Daoy (cell line): ENCODE measurements around the gene PIWIL4. TPM values are rescaled to one million over a fixed set of nuclear protein-coding genes. Genes with fewer than 3 reads are reported as not detected.
"Not testable (repeated sequence)": the region's sequence is repeated elsewhere in the genome, so short reads cannot be mapped to it uniquely, and the experiment has no call there.

Experiments
- DNase-seq: peaks from one replicate; pipeline ENCODE4 v3.0.0-alpha.2; 2015; ENCODE audit warnings: low read depth
- total RNA-seq: library from RNA; depleted of rRNA; stranded (reverse); fragments of >200 nt; shearing (Covaris generic); gene quantifications from 2 replicates; pipeline ENCODE4 v1.2.3, GENCODE V29; 2014

The PIWIL4 gene
- total RNA-seq, 1 experiment from 2014 or later, result 0.74 TPM

DNA sequence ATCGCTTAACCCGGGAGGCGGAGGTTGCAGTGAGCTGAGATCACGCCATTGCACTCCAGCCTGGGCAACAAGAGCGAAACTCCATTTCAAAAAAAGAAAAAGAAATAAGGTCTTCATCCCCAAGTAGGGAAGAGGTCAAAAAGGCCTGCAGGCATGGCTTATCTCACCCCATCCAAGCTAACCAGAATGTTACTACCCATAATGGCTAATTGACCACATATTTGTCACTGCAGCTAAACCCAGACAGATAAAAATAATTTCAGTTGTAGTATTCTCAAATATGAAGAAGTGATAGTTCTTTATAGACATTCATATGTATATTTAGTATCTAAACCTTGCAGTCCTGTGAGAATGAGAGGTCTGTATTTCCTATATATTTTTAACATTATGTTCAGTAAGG lies 17.8 kb downstream of the PIWIL4 start:
- DNase-seq, result no peak

DNA sequence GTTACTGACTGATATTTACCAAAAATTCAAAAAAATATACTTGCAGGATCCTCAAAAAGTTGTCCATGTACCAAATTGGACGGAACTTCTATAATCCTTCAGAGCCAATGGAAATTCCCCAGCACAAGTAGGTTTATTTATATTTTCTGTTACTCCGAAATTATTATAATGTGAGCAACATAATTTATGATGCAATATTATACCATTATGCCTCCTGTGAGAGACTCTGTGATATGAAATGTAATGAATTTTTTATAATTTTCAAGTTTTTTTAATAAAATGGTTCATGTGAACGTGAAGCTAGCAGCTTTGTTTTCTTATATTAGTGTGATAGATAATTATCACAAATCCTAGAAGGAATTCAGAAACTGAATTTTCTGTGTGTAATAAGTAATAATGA lies 18.2 kb downstream of the PIWIL4 start:
- no peak for DNase-seq

DNA sequence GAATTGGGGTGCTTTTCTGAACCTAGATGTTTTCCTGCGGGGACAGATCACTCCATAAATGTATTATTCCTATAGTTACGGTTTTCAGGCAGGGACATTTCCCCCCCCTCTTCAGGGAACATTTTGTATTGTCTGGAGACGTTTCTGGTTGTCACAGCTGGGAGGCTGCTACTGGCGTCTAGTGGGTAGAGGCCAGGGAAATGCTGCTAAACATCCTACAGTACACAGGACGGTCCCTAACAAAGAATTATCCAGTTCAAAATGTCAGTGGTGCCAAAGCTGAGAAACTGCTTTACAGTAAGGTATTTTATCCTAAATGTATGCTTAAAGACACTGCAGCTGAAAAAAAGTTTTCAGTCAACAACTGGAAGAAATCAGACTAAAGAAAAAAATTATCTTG lies 19.4 kb downstream of the PIWIL4 start:
- no peak for DNase-seq

DNA sequence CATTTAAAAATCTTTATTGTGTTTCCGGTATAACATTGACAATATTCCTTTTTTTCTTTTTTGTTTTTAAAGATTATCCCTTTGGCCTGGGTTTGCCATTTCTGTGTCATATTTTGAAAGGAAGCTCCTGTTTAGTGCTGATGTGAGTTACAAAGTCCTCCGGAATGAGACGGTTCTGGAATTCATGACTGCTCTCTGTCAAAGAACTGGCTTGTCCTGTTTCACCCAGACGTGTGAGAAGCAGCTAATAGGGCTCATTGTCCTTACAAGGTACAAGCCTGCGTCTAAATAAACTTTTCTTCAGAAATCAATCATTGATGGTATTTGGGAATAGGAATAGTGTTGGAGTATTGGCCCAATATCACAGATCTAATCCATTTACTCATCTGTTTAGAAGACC lies 19.8 kb downstream of the PIWIL4 start:
- DNase-seq, result no peak

DNA sequence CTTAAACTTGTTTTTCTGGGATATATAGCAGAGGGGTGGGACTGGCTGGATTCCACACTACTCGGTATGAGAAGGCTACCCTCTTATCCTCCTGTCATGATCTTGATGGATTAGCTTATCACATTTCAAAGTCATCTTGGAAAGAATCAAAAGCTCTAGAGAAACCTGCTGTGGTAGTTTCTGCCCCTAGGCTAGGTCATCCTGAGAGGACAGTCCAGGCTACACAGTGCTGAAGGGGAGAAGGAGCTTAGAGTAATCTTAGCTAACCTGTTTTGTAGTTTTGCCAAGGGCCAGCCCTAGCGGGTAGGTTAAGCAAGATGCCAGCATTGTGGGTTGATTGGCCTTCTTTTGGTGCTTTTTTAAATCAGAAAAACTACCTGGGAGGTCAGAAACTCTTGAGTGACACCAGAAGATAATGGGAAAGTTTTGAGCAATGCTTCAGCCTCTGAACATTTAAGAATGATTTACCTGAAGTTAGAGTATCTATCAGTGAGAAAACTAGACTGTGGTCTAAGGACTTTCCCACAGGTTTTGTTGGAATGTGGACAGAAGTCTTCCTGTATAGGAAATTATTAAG lies 21.3 kb downstream of the PIWIL4 start:
- no peak for DNase-seq

DNA sequence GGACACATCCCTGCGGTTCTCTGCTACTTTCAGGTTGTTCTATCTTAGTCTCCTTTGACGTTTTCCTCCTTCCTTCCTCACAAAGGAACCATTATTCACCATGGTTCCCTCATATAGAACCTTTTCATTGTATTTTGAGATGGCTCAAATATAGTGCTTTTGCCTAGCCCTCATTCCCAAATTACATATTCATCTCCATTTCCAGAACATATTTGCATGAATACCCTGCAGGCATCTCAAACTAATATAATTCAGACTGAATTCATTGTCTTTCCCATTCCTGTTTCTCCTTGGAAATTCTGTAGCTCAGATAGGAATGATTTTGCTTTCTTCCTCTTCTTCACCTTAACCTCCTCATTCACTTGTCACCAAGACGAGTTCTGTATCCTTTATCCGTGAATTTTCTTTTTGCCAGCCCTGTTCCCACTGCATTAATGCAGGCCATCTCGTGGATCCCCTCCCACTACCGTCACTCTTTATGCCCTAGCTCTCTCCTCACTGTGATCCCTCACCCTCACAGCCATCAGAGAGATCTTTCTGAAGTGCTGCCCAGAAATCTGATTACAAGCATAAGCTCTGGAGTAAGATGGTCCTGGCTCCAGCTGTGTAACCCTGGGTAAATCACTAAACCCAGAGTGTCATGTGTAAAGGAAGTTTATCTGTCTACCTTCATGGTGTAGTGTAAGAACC lies 23.3 kb downstream of the PIWIL4 start:
- no peak for DNase-seq

DNA sequence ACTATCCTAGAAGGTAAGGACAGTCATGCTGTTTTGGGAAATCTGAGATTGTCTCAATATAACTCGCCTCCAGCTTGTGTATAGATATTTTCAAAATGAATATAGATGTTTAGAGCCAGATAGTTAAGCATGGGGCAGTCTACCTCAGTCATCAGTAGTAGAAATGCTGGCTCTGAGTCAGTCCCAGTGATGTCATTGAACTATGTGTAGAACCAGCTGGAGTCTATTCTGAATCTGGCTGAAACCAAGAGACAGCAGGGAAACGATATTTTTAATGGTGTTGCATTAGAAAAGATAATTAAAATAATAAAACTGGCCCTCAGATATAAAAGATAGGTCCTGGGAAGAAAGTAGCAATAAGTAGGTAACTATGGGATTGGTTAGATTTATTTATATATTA lies 25.9 kb downstream of the PIWIL4 start:
- no peak for DNase-seq

DNA sequence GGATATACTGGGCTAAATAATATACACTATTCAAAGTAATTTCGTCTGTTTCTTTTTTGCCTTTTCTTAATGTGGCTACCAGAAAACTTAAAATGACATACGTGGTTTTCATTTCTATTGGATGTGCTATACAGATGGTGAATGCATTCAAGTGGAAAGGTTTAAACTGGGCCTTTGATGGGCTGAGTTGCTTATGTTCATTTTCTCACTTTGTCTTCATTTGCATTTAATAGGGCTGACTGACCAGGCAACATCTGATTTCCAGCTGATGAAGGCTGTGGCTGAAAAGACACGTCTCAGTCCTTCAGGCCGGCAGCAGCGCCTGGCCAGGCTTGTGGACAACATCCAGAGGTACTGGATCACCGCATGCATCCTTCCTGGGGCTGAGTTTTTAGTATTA lies 27.9 kb downstream of the PIWIL4 start:
- DNase-seq, result no peak

DNA sequence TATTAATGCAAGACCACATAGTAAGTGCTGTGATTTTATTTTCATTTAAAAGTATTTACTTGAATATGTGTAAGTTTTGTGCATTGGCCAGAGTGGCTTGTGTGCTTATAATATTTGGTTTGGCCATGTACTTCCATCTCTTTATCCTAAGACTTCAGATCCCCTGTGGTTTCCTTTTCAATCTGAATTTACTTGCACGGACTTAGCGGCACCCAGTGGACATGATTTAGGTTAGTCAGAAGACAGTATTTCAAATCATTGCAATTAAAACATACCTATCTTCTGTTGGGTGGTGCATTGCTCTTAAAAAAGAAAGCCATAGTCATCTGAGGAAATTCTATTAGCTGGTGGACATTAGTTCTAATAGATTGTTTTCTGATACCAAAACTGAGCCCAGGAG lies 30.7 kb downstream of the PIWIL4 start:
- no peak for DNase-seq

DNA sequence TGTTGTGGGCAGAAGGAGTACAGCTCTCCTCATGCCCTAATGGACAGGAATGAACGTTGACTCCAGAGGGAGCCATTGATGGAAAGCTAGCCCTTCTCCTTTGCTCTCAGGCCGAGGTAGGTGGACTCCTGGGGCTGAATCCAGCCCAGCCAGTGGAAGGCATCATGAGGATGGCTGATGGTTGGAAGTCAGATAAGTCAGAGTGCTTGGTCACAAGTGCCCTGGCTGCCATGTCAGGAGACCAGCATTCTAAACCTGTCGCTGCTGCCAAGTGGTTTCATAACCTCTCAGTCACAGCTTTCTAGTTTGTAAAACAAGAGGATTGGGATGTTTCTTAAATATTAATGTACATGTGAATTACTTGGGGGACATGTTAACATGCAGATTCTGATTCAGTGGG lies 32.3 kb downstream of the PIWIL4 start:
- DNase-seq, result no peak

DNA sequence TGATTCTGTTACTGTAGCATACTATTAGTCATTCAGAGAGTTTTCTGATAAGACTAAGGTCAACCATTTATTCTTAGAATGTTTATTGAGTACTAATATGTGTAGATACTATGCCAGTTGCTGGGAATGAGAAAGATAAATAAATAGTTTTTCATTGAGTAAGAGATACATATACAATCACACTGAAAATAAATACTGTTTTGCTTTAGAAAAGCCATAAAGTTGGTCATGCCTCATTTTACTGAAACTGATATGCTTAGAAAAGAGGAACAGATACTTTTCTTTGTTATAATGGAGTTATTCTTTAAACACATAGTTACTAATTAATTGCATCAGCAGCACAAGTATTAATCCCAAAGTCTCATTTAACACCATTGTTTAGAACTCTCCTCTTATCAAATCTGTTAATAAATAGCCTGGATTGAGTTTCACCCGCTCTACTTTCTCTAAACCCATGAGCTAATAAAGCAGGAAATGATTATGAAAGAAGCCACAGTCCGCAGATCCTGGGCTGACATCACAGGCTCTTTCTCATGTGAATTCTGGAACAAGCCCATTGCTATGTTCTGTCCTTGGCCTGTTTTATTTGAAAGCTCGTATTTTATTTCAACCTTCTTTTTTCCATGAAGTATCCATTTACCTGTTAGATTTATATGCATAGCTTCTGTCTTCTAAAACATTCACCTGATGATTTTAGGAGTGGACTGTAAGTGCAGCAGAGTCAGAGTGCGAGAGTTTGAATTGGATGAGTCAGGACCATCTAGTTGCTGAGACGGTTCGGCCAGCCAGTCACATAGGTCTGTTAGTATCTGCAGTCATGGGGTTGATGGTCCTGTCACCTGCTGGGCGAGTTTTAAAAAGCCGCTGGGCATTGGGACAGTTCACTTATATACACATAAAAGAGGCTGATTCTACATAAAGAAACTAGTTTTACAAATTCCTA lies 35.5 kb downstream of the PIWIL4 start:
- peak; percentile 24 for DNase-seq

DNA sequence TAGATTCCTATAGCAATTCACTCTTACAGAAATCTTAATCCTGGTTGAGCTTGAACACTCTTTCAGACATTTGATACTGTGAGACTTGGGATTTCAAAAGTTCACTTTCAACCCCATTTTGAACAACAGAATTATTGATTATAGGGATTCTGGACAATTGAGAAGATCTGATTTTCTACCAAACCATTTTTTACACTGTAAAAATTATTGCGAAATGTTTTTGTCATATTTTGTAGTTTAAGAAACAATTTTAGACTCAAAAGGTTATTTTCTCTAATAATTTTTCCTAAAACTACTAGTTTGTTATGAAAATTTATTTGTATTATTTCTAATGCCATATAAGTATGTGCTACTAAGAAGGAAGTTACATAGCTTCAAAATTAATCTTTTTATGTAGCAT lies 36.4 kb downstream of the PIWIL4 start:
- no peak for DNase-seq

DNA sequence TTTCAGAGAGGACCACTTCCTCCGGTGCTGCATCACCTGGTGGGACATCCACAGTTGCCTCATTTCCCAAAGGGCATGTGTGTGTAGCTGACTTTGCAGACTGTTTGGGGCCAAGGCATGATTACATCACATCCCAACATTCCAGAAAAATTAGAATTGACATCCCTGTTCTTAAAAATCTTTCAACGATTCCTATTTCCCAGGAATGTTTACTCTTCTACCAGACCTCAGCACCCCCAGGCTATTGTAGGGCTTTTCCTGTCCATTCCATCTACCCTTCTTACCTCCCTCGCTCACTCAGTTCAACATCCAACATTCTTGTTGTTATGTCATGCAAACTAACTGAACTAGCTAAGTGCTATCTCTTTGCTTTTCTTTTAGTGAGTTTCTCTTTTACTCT lies 37.3 kb downstream of the PIWIL4 start:
- DNase-seq, result no peak

DNA sequence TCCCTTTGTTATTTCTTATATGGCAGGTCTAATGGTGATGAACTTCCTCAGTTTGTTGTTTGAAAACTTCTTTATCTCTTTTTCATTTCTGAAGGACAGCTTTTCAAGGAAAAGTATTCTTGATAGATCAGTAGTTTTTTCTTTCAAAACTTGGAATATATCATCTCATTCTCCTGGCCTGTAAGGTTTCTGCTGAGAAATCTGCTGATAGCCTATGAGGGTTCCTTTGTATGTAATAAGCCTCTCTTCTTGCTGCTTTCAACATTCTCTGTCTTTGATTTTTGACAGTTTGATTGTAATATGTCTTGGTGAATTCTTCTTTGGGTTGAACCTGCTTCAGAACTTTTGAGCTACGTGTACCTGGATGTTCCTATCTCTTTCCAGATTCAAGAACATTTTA lies 46.0 kb downstream of the PIWIL4 start:
- DNase-seq, result no peak

DNA sequence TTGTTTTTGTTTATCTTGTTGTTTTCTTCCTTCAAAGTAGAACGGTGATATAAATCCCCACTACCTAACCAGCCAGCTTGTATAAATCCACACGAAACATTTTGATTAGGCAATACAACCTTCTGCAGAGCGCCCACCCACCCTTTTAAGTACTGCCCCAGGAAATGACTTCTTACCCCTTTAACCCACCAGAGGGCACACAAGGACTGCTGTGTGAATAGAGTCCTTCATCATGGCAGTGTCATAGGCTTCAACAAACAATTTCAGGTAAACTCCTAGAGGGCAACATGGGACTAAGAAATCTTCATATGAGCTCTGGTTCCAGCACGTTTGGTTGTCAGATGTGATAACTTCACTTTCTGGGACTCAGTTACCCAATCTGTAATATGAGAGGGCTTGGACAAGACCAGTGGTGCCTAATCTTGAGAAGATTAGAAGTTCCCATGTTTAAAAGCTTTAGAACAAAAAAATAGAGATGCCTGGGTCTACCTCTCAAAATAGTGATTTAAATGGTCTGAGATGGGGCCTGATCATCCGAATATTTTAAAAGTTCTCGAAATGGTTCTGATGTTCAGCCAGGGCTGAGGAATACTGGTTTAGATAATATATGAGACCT lies 56.1 kb downstream of the PIWIL4 start:
- DNase-seq, result peak; percentile 69

DNA sequence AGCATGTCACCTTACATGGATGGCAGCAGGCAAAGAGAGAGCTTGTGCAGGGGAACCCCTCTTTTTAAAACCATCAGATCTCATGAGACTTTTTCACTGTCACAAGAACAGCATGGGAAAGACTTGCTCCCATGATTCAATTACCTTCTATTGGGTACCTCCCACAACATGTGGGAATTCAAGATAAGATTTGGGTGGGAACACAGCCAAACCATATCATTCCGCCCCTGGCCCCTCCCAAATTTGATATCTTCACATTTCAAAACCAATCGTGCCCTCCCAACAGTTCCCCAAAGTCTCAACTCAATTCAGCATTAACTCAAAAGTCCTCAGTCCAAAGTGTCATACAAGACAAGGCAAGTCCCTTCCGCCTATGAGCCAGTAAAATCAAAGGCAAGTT lies 58.3 kb downstream of the PIWIL4 start:
- DNase-seq, result not testable (repeated sequence)

DNA sequence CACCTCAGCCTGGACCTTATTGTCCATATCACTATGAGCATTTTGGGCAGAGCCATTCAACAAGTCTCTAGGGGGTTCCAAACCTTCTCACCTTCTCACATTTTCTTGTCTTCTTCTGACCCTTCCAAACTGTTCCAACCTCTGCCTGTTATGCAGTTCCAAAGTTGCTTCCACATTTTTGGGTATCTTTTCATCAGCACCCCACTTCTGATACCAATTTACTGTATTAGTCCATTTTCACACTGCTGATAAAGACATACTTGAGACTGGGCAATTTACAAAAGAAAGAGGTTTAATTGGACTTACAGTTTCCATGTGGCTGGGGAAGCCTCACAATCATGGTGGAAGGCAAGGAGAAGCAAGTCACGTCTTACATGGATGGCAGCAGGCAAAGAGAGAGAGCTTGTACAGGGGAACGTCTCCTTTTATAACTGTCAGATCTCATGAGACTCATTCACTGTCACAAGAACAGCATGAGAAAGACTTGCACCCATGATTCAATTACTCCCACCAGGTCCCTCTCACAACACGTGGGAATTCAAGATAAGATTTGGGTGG lies 59.9 kb downstream of the PIWIL4 start:
- not testable (repeated sequence) for DNase-seq

DNA sequence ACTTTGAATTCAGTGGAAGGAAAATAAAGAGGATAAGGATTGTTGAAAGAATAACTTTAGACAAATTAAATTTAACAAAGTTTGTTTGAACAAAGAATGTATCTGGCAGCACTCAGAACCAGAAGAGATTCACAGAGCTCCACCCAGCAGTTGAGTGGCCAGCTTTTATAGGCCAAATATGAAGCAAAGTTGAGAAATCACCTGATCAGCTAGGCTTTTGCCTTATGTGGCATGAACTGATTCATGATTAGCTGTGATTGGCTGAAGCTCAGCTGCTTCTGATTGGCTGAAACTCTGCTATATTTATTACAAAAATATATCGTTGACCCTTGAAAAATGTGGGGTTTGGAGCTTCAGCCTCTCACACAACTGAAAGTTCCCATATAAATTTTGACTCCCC lies 62.6 kb downstream of the PIWIL4 start:
- DNase-seq, result no peak

DNA sequence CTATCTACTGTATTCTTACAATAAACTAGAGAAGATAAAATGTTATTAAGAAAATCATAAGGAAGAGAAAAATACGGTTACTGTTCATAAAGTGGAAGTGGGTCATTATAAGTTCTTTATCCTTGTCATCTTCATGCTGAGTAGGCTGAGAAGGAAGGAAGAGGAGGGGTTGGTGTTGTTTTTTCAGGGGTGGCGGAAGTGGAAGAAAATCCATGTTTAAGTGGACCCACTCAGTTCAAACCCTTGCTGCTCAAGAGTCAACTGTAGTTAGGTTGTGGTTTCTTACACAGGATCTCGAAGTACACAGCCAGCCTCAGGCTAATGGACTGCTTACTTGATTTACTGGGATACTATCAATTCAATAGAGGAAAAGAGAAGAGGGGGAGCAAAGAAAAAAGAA lies 63.1 kb downstream of the PIWIL4 start:
- DNase-seq, result no peak

DNA sequence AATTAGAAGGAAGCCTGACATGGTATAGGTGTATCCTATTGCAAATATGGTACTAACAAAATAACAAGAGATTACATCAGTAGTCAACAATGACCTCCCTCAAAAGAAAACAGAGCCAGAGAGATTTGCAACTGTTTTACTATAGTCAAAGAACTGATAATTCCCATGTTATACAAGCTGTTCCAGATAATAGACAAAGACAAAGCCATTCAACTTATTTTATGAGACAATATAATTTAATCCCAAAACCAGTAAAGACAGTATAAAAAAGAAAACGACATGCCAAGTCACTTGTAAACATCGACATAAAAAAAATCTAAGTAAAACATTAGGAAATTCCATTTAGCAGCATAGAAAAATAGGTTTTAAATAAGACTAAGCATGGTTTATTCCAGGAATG lies 65.2 kb downstream of the PIWIL4 start:
- no peak for DNase-seq

DNA sequence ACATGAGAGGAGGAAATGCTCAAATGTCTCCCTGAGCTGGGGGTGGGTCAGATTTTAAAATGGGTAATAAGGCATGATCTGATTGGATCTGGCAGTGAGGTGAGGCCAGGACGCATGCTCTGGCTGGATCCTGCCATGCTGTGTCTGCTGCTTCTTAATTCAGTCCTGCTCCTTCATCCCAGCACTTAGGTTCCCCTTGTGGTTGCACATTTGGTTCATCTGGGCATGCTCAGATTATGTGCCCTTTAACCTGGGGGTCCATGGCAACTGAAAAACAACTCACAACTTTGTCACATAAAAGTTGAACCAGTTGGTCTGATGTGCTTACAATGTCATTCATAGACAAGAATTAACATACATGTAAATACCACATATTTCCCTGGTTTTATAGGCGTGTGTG lies 67.9 kb downstream of the PIWIL4 start:
- DNase-seq, result no peak

DNA sequence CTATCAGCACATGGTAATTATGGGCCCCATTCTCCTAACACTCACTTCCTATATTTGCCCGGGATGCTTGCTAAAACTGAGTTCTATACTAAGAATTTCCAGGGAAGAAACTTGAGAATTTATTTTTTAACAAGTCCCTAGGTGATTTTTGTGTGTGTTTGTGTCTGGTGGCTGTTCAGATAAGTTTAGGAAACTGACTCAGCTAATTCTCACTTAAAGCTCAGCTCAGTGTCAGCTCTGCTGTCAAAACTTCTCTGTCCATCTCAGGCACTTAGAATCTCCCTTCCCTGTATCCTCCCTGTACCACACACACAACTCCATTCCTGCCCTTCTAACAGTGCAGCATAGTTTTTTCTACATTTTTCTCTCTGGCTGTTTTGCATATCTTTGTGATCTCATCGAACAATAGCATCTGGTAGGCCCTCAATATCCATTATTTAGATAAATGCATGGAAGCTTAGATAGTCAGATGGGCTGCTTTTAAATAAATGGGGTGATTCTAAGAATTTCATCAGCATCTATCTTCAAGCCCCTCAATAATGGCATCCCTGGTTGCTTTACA lies 69.3 kb downstream of the PIWIL4 start:
- DNase-seq, result no peak
